GM23338 (cell line): ENCODE data around the gene OR1L6. TPM values are rescaled to one million over a fixed set of nuclear protein-coding genes. Genes with fewer than 3 reads are reported as not detected.

Experiments
- ATAC-seq: fragments of 200-7000 bp; cut with Tn5 transposase; 3 replicates; pipeline ENCODE4 v1.9.1; 2020
- DNase-seq: peaks from one replicate; pipeline ENCODE4 v3.0.0-alpha.2; 2015; ENCODE audit warnings: low spot score
- H2AFZ ChIP-seq: fragments of 200-600 bp; sonication (generic); 2 replicates; pipeline ENCODE4 v1.8.0; 2016; ENCODE audit warnings: antibody characterized with exemption, mild to moderate bottlenecking, moderate library complexity
- H3F3A ChIP-seq: fragments of 200-600 bp; sonication (generic); replicated peaks from 2 replicates; pipeline ENCODE4 v1.8.0; 2017; ENCODE audit warnings: antibody characterized with exemption, mixed run types, low read depth
- H3K27ac ChIP-seq: fragments of 200-600 bp; sonication (generic); 2 replicates; pipeline ENCODE4 v1.6.1; 2016; ENCODE audit warnings: low read depth
- H3K27me3 ChIP-seq: fragments of 200-600 bp; sonication (generic); 2 replicates; pipeline ENCODE4 v1.8.0; 2016; ENCODE audit warnings: mild to moderate bottlenecking, mixed run types, moderate library complexity; ENCODE audit not compliant: insufficient read depth
- H3K36me3 ChIP-seq: fragments of 200-600 bp; sonication (generic); 2 replicates; pipeline ENCODE4 v1.8.0; 2016; ENCODE audit warnings: mild to moderate bottlenecking; ENCODE audit not compliant: insufficient read depth
- H3K4me1 ChIP-seq: fragments of 200-600 bp; sonication (generic); 2 replicates; pipeline ENCODE4 v1.8.0; 2016; ENCODE audit warnings: mild to moderate bottlenecking, moderate library complexity; ENCODE audit not compliant: insufficient read depth
- H3K4me2 ChIP-seq: fragments of 200-600 bp; sonication (generic); 2 replicates; pipeline ENCODE4 v1.7.1; 2017; ENCODE audit warnings: mixed run types
- H3K4me3 ChIP-seq: fragments of 200-600 bp; sonication (generic); 2 replicates; pipeline ENCODE4 v1.6.1; 2016; ENCODE audit warnings: mixed run types
- H3K79me2 ChIP-seq: fragments of 200-600 bp; sonication (generic); replicated peaks from 2 replicates; pipeline ENCODE4 v1.8.0; 2017; ENCODE audit warnings: mild to moderate bottlenecking; ENCODE audit not compliant: insufficient read depth
- H3K9me2 ChIP-seq: fragments of 200-600 bp; sonication (generic); 2 replicates; pipeline ENCODE4 v1.8.0; 2017; ENCODE audit not compliant: insufficient read depth
- H4K20me1 ChIP-seq: fragments of 200-600 bp; sonication (generic); replicated peaks from 2 replicates; pipeline ENCODE4 v1.8.0; 2017; ENCODE audit warnings: mild to moderate bottlenecking; ENCODE audit not compliant: insufficient read depth
- H3K27ac Mint-ChIP-seq: 2 replicates; pipeline ENCODE4 v1.8.0; 2020; ENCODE audit warnings: inconsistent platforms, mild to moderate bottlenecking, moderate library complexity, mixed read lengths
- H3K27me3 Mint-ChIP-seq: 3 replicates; pipeline ENCODE4 v1.8.0; 2022; ENCODE audit warnings: low read depth, mild to moderate bottlenecking, moderate library complexity, mixed read lengths, inconsistent platforms; ENCODE audit not compliant: insufficient read depth, poor library complexity
- H3K36me3 Mint-ChIP-seq: 3 replicates; pipeline ENCODE4 v1.8.0; 2021; ENCODE audit warnings: low read depth, mild to moderate bottlenecking, inconsistent platforms, moderate library complexity, mixed read lengths
- H3K4me1 Mint-ChIP-seq: 3 replicates; pipeline ENCODE4 v1.8.0; 2020; ENCODE audit warnings: mild to moderate bottlenecking, inconsistent platforms, mixed read lengths
- H3K4me3 Mint-ChIP-seq: 3 replicates; pipeline ENCODE4 v1.8.0; 2021; ENCODE audit warnings: moderate library complexity, mild to moderate bottlenecking, inconsistent platforms, mixed read lengths
- H3K9me3 Mint-ChIP-seq: 3 replicates; pipeline ENCODE4 v1.8.0; 2020; ENCODE audit warnings: moderate library complexity, mild to moderate bottlenecking, inconsistent platforms, mixed read lengths
- CREB1 ChIP-seq: fragments of 250-450 bp; sonication (Bioruptor Pico); IDR thresholded peaks from 2 replicates; pipeline ENCODE4 v1.5.0; 2020; ENCODE audit warnings: low read depth, mild to moderate bottlenecking, moderate library complexity
- EZH2 ChIP-seq: fragments of 200-600 bp; sonication (generic); IDR thresholded peaks from one replicate; pipeline ENCODE4 v1.8.0; 2017; ENCODE audit warnings: antibody characterized with exemption, mild to moderate bottlenecking, low read depth; ENCODE audit not compliant: unreplicated experiment
- EZH2phosphoT487 ChIP-seq: fragments of 200-600 bp; sonication (generic); IDR thresholded peaks from one replicate; pipeline ENCODE4 v1.8.1; 2018; ENCODE audit warnings: antibody characterized with exemption; ENCODE audit not compliant: unreplicated experiment
- JUNB ChIP-seq: IDR thresholded peaks from one replicate; pipeline ENCODE4 v1.6.1; 2016; ENCODE audit warnings: antibody characterized with exemption; ENCODE audit not compliant: unreplicated experiment
- NANOG ChIP-seq: IDR thresholded peaks from 2 replicates; pipeline ENCODE4 v1.6.1; 2016; ENCODE audit warnings: antibody characterized with exemption, borderline replicate concordance
- POLR2AphosphoS5 ChIP-seq: IDR thresholded peaks from 2 replicates; pipeline ENCODE4 v1.6.1; 2016; ENCODE audit warnings: antibody characterized with exemption, low read depth
- REST ChIP-seq: IDR thresholded peaks from one replicate; pipeline ENCODE4 v1.6.1; 2018; ENCODE audit warnings: antibody characterized with exemption; ENCODE audit not compliant: unreplicated experiment
- STAT1 ChIP-seq: IDR thresholded peaks from one replicate; pipeline ENCODE4 v1.6.1; 2016; ENCODE audit warnings: antibody characterized with exemption; ENCODE audit not compliant: unreplicated experiment
- ZNF114 ChIP-seq: fragments of 250-450 bp; sonication (Bioruptor Pico); IDR thresholded peaks from 2 replicates; pipeline ENCODE4 v1.5.0; 2020; ENCODE audit warnings: mild to moderate bottlenecking, moderate library complexity
- ZNF331 ChIP-seq: fragments of 250-450 bp; sonication (Bioruptor Pico); IDR thresholded peaks from 2 replicates; pipeline ENCODE4 v1.5.0; 2020; ENCODE audit warnings: low read depth, mild to moderate bottlenecking, moderate library complexity
- polyA plus RNA-seq: library from polyadenylated mRNA; unstranded; fragments of >200 nt; fragmentation: Nextera tagmentation; extraction: Ambion mirVana; gene quantifications from 2 replicates; pipeline ENCODE4 v1.2.1, GENCODE V29; 2016
- total RNA-seq: library from RNA; depleted of rRNA; stranded (reverse); fragments of >200 nt; shearing (Covaris generic); gene quantifications from 2 replicates; pipeline ENCODE4 v1.2.3, GENCODE V29; 2014

OR1L6 gene
- total and polyA plus RNA-seq, 2 experiments from 2014 or later: not detected

- TF ChIP-seq REST (no peak), EZH2phosphoT487 (no peak), JUNB (no peak), CREB1 (CRISPR knock-in tag) (no peak), ZNF331 (CRISPR knock-in tag) (no peak), STAT1 (no peak)
Observed at GRCh38 chr9:122785269-122785668, 43.2 kb downstream of the OR1L6 start (continued).

- H3K4me3 ChIP-seq: no peak overlapping the region
- no peak overlapping the region for H3K27ac ChIP-seq
- no peaks in the 10 kb centered on the region for H3K79me2 ChIP-seq
- peaks cover 8% of the 10 kb centered on the region for H3K27me3 Mint-ChIP-seq
- H3K27me3 ChIP-seq: no peaks in the 10 kb centered on the region
- no peak overlapping the region for H3K27ac Mint-ChIP-seq
- ATAC-seq: no peak
- no peak overlapping the region for H2AFZ ChIP-seq
- H4K20me1 ChIP-seq: no peaks in the 10 kb centered on the region
- 0 out of 2 replicates have a peak, but pooled peaks cover 2% of the 10 kb centered on the region for H3K9me2 ChIP-seq
- no peaks in the 10 kb centered on the region for H3K36me3 ChIP-seq
- no peak for DNase-seq
- peaks cover 6% of the 10 kb centered on the region for H3K36me3 Mint-ChIP-seq
- H3K4me3 Mint-ChIP-seq: no peak overlapping the region
- no peaks in the 10 kb centered on the region for H3F3A ChIP-seq
- no peak overlapping the region for H3K4me2 ChIP-seq
- no peaks in the 10 kb centered on the region for H3K4me1 ChIP-seq
- no peak for TF ChIP-seq JUNB
- TF ChIP-seq REST: no peak
- TF ChIP-seq CREB1 (CRISPR knock-in tag): no peak
- TF ChIP-seq NANOG: no peak
- TF ChIP-seq ZNF114: no peak
- TF ChIP-seq EZH2phosphoT487: no peak
- no peak for TF ChIP-seq EZH2
- TF ChIP-seq STAT1: no peak
- TF ChIP-seq POLR2AphosphoS5: no peak
- no peaks in the 10 kb centered on the region for H3K4me1 Mint-ChIP-seq
- H3K9me3 Mint-ChIP-seq: peaks cover 73% of the 10 kb centered on the region
Observed at GRCh38 chr9:122786338-122786737, 44.2 kb downstream of the OR1L6 start.
